Gastrocnemius medialis (tissue), 4 donors: ENCODE results near the gene DNM2. TPM values are rescaled to one million over a fixed set of nuclear protein-coding genes. Genes with fewer than 3 reads are reported as not detected.

Experiments used
- ATAC-seq, 2 donors: fragments of 150-250 bp; one replicate each; pipeline ENCODE4 v1.9.1; 2016
- DNase-seq, 2 donors: peaks; one replicate each; pipeline ENCODE4 v3.0.0-alpha.2; 2019
- H3K27ac ChIP-seq, 4 donors: fragments of 200-600 bp; sonication (generic); 1 replicate in 1 of 4; 2 replicates in 3 of 4; pipeline ENCODE4 v1.5.1; 2016 to 2018; ENCODE audit warnings: mild to moderate bottlenecking in 2 of 4, moderate library complexity in 1 of 4
- H3K27me3 ChIP-seq, 3 donors: fragments of 200-600 bp; sonication (generic) in 2 of 3; 1 replicate in 1 of 3; 2 replicates in 2 of 3; pipeline versions ENCODE4 v1.5.1 to v1.6.0; 2016 to 2019; ENCODE audit warnings: mild to moderate bottlenecking in 1 of 3, moderate library complexity in 1 of 3
- H3K36me3 ChIP-seq, 2 donors: fragments of 200-600 bp; sonication (generic) in 1 of 2; one replicate each; pipeline ENCODE4 v1.5.1; 2017 to 2018
- H3K4me1 ChIP-seq, 2 donors: fragments of 200-600 bp; sonication (generic) in 1 of 2; one replicate each; pipeline ENCODE4 v1.5.1; 2016 to 2017; ENCODE audit warnings: mild to moderate bottlenecking in 2 of 2
- H3K4me3 ChIP-seq, 4 donors: fragments of 200-600 bp; sonication (generic) in 3 of 4; 1 replicate in 1 of 4; 2 replicates in 3 of 4; pipeline ENCODE4 v1.5.1; 2016 to 2019; ENCODE audit warnings: mild to moderate bottlenecking in 2 of 4
- H3K9me3 ChIP-seq, 3 donors: fragments of 200-600 bp; sonication (generic) in 2 of 3; 1 replicate in 1 of 3; 2 replicates in 2 of 3; pipeline ENCODE4 v1.5.1; 2016 to 2019
- CTCF ChIP-seq, 5 experiments: fragments of 450-650 bp in 3 of 5; fragments of 200-600 bp in 2 of 5; sonication (generic) in 2 of 5; IDR thresholded peaks in 4 of 5; conservative IDR thresholded peaks in 1 of 5; 1 replicate in 4 of 5; 2 replicates in 1 of 5; pipeline ENCODE4 v1.5.1; 2016 to 2019; ENCODE audit warnings: antibody characterized with exemption in 5 of 5, mild to moderate bottlenecking in 3 of 5, moderate library complexity in 3 of 5
- POLR2A ChIP-seq, 2 donors: fragments of 450-650 bp; IDR thresholded peaks; one replicate each; pipeline ENCODE4 v1.6.1; 2017; ENCODE audit warnings: antibody characterized with exemption in 2 of 2, mild to moderate bottlenecking in 2 of 2, moderate library complexity in 2 of 2
- in situ Hi-C, 4 donors: fragments of 200-750 bp; cut with MboI; loops; one replicate each; pipeline versions ENCODE4 v1.15.0 to v1.8.0; 2017; ENCODE audit warnings: low sequenced_read_pairs in 4 of 4
- intact Hi-C: fragments of 100-400 bp; cut with DNase I; formaldehyde crosslinking; loops from one replicate; pipeline ENCODE4 v1.15.1; 2023; ENCODE audit warnings: low total_unique reads
- total RNA-seq, 4 donors: library from RNA; depleted of rRNA; stranded (reverse); fragments of >200 nt; gene quantifications; one replicate each; pipeline versions ENCODE4 v1.1.0 to v1.2.3, GENCODE V29; 2016

DNM2 gene
- total RNA-seq, 4 donors from 2014 or later = 76.2 to 131 (median 108) TPM

GRCh38 chr19:10707440-10707839, 10.4 kb upstream of the DNM2 start:
- Histone ChIP-seq H3K9me3 (no peaks in the 10 kb centered on the region), H3K27me3 (no peaks in the 10 kb centered on the region), H3K4me3 (no peak overlapping the region), H3K27ac (no peak overlapping the region), H3K4me1 (peaks cover 0 to under 1% of the 10 kb centered on the region in 2 donors), H3K36me3 (peaks cover 0 to 25% of the 10 kb centered on the region in 2 donors)
- DNase-seq (no peak), ATAC-seq (no peak)
- no peak for TF ChIP-seq CTCF (IDR thresholded peaks at IDR 0.05 in 4 of 5, conservative IDR thresholded peaks at IDR 0.05 in 1 of 5)
- TF ChIP-seq POLR2A (IDR thresholded peaks at IDR 0.05) = no peak
- in situ Hi-C loops = no loop called here
- intact Hi-C loops = no loop called here

GRCh38 chr19:10708291-10708690, 9.6 kb upstream of the DNM2 start:
- TF ChIP-seq CTCF (IDR thresholded peaks at IDR 0.05 in 4 of 5, conservative IDR thresholded peaks at IDR 0.05 in 1 of 5) (no peak), POLR2A (IDR thresholded peaks at IDR 0.05) (no peak)
- ATAC-seq (no peak), DNase-seq (no peak)
- no peak overlapping the region for H3K4me3 ChIP-seq
- no peaks in the 10 kb centered on the region for H3K9me3 ChIP-seq
- H3K4me1 ChIP-seq = no peaks in the 10 kb centered on the region
- in situ Hi-C loops (no loop called here), intact Hi-C loops (no loop called here)
- no peaks in the 10 kb centered on the region for H3K27me3 ChIP-seq
- H3K27ac ChIP-seq = no peak overlapping the region
- H3K36me3 ChIP-seq = peaks cover 0 to 34% of the 10 kb centered on the region in 2 donors

GRCh38 chr19:10712045-10712444, 5.8 kb upstream of the DNM2 start:
- no peak for TF ChIP-seq POLR2A (IDR thresholded peaks at IDR 0.05)
- no peak for TF ChIP-seq CTCF (IDR thresholded peaks at IDR 0.05 in 4 of 5, conservative IDR thresholded peaks at IDR 0.05 in 1 of 5)
- H3K27ac ChIP-seq = no peak overlapping the region
- in situ Hi-C loops (loop anchor here in 1 of 4 donors (5.0 kb wide), 1 partner anchor 150 kb away; no protein-coding TSS in a partner anchor), intact Hi-C loops (no loop called here)
- peaks cover 2 to 3% of the 10 kb centered on the region in 2 donors for H3K4me1 ChIP-seq
- peaks cover 0 to 34% of the 10 kb centered on the region in 2 donors for H3K36me3 ChIP-seq
- DNase-seq = no peak
- no peaks in the 10 kb centered on the region for H3K9me3 ChIP-seq
- ATAC-seq = no peak
- no peak overlapping the region for H3K4me3 ChIP-seq
- no peaks in the 10 kb centered on the region for H3K27me3 ChIP-seq

GRCh38 chr19:10712754-10713153, 5.1 kb upstream of the DNM2 start:
- Histone ChIP-seq H3K4me1 (peaks cover 4% of the 10 kb centered on the region in 2 donors), H3K4me3 (no peak overlapping the region), H3K36me3 (peaks cover 0 to 27% of the 10 kb centered on the region in 2 donors), H3K27ac (no peak overlapping the region), H3K9me3 (no peaks in the 10 kb centered on the region), H3K27me3 (no peaks in the 10 kb centered on the region)
- DNase-seq = no peak
- in situ Hi-C loops = loop anchor here in 1 of 4 donors (5.0 kb wide), 1 partner anchor 150 kb away; no protein-coding TSS in a partner anchor
- no peak for ATAC-seq
- intact Hi-C loops = no loop called here
- TF ChIP-seq POLR2A (IDR thresholded peaks at IDR 0.05) = no peak
- no peak for TF ChIP-seq CTCF (IDR thresholded peaks at IDR 0.05 in 4 of 5, conservative IDR thresholded peaks at IDR 0.05 in 1 of 5)

GRCh38 chr19:10713317-10713716, 4.6 kb upstream of the DNM2 start:
- in situ Hi-C loops (loop anchor here in 1 of 4 donors (5.0 kb wide), 1 partner anchor 149 kb away; no protein-coding TSS in a partner anchor), intact Hi-C loops (no loop called here)
- H3K27ac ChIP-seq = no peak overlapping the region
- H3K4me1 ChIP-seq = peaks cover 4% of the 10 kb centered on the region in 2 donors
- no peak for DNase-seq
- H3K4me3 ChIP-seq = no peak overlapping the region
- no peaks in the 10 kb centered on the region for H3K9me3 ChIP-seq
- H3K27me3 ChIP-seq = no peaks in the 10 kb centered on the region
- TF ChIP-seq CTCF (IDR thresholded peaks at IDR 0.05 in 4 of 5, conservative IDR thresholded peaks at IDR 0.05 in 1 of 5) = no peak
- no peak for TF ChIP-seq POLR2A (IDR thresholded peaks at IDR 0.05)
- ATAC-seq = no peak
- peaks cover 0 to 21% of the 10 kb centered on the region in 2 donors for H3K36me3 ChIP-seq
